Stimulated activated CD4-positive, alpha-beta T cell treated with anti-CD3 and anti-CD28 coated beads, Interleukin-12 subunit alpha, Interleukin-12 subunit beta, amount 100 ng/mL, for 48 hours (primary cell): ENCODE measurements around the gene SMOC2.

ENCODE experiments used
- DNase-seq, 3 donors: peaks; one replicate each; pipeline ENCODE4 v3.0.0-alpha.2; 2020; ENCODE audit warnings: low read depth in 2 of 3, low spot score in 1 of 3

The SMOC2 gene

GRCh38 chr6:168440520-168441433, at the start of gene SMOC2:
TSS of gene SMOC2 (plus strand) at chr6:168441184. CDS start at chr6:168441371, 187 bp downstream.
- no peak for DNase-seq

- DNase-seq = no peak
Measured at GRCh38 chr6:168393126-168393870, 47.7 kb upstream of the SMOC2 start.

- no peak for DNase-seq
Measured at GRCh38 chr6:168394606-168395005, 46.4 kb upstream of the SMOC2 start.

GRCh38 chr6:168395983-168396382, 45.0 kb upstream of the SMOC2 start:
- no peak for DNase-seq

GRCh38 chr6:168396561-168396960, 44.4 kb upstream of the SMOC2 start:
- DNase-seq = no peak

- no peak for DNase-seq
Measured at GRCh38 chr6:168397012-168397411, 44.0 kb upstream of the SMOC2 start.

GRCh38 chr6:168400037-168400436, 40.9 kb upstream of the SMOC2 start:
- no peak for DNase-seq

- no peak for DNase-seq
Measured at GRCh38 chr6:168403370-168404005, 37.5 kb upstream of the SMOC2 start.

GRCh38 chr6:168404560-168404959, 36.4 kb upstream of the SMOC2 start:
- DNase-seq = no peak

GRCh38 chr6:168407842-168408241, 33.1 kb upstream of the SMOC2 start:
- no peak for DNase-seq

GRCh38 chr6:168408504-168409136, 32.4 kb upstream of the SMOC2 start:
- DNase-seq = no peak

- no peak for DNase-seq
Measured at GRCh38 chr6:168410035-168410434, 30.9 kb upstream of the SMOC2 start.

GRCh38 chr6:168410554-168411011, 30.4 kb upstream of the SMOC2 start:
- DNase-seq = no peak

GRCh38 chr6:168411130-168411529, 29.9 kb upstream of the SMOC2 start:
- DNase-seq = no peak

GRCh38 chr6:168411793-168412192, 29.2 kb upstream of the SMOC2 start:
- no peak for DNase-seq

- no peak for DNase-seq
Measured at GRCh38 chr6:168412456-168412855, 28.5 kb upstream of the SMOC2 start.

GRCh38 chr6:168413018-168413720, 27.8 kb upstream of the SMOC2 start:
- no peak for DNase-seq

- DNase-seq = no peak
Measured at GRCh38 chr6:168413856-168414255, 27.1 kb upstream of the SMOC2 start.

- DNase-seq = no peak
Measured at GRCh38 chr6:168414336-168415097, 26.5 kb upstream of the SMOC2 start.
